Activated CD4-positive, alpha-beta memory T cell treated with anti-CD3 and anti-CD28 coated beads, Interleukin-2, amount 10 ng/mL, durations not matched to agents 7 days and 5 days (primary cell): ENCODE results near the gene PLCB3. TPM values are rescaled to one million over a fixed set of nuclear protein-coding genes. Genes with fewer than 3 reads are reported as not detected.
A peak's percentile ranks its signal among the peaks of the same experiment; 100 is the strongest.

Experiments
- CTCF ChIA-PET: fragments of 350-600 bp; sonication (Branson Sonifier 250); formaldehyde crosslinking; loops from one replicate; lab custom pipeline; 2021; ENCODE audit warnings: antibody characterized with exemption, inconsistent platforms; lab: Charles Lee
- POLR2A ChIA-PET: fragments of 350-600 bp; sonication (Branson Sonifier 250); formaldehyde crosslinking; loops from one replicate; lab custom pipeline; 2021; ENCODE audit warnings: antibody characterized with exemption; lab: Charles Lee
- DNase-seq: peaks from one replicate; pipeline ENCODE4 v3.0.0-alpha.2; 2020
- H3K27ac Mint-ChIP-seq: one replicate; pipeline ENCODE4 v1.8.0; 2021; ENCODE audit warnings: mild to moderate bottlenecking, mixed read lengths
- H3K27me3 Mint-ChIP-seq: one replicate; pipeline ENCODE4 v1.8.0; 2021; ENCODE audit warnings: mixed read lengths
- H3K36me3 Mint-ChIP-seq: one replicate; pipeline ENCODE4 v1.8.0; 2021; ENCODE audit warnings: low read depth, mixed read lengths
- H3K4me1 Mint-ChIP-seq: one replicate; pipeline ENCODE4 v1.8.0; 2021; ENCODE audit warnings: mixed read lengths
- H3K4me3 Mint-ChIP-seq: one replicate; pipeline ENCODE4 v1.8.0; 2021; ENCODE audit warnings: mild to moderate bottlenecking, mixed read lengths
- H3K9me3 Mint-ChIP-seq: one replicate; pipeline ENCODE4 v1.8.0; 2021; ENCODE audit warnings: mixed read lengths
- total RNA-seq, 2 experiments: library from RNA; stranded (reverse); gene quantifications; one replicate each; pipeline ENCODE4 v1.2.3, GENCODE V29; 2021

PLCB3 gene
- total RNA-seq, result 10 to 100 TPM; 12.5 to 14.0 TPM

GRCh38 chr11:64251016-64251752, at the start of gene PLCB3:
Gene PLCB3 (plus strand): TSS chr11:64251530. CDS start chr11:64251650, 120 bp downstream.
- peak; percentile 73 for DNase-seq
- H3K36me3 Mint-ChIP-seq, result no peaks in the 10 kb centered on the region
- H3K4me1 Mint-ChIP-seq, result peaks cover 33% of the 10 kb centered on the region
- no peaks in the 10 kb centered on the region for H3K9me3 Mint-ChIP-seq
- H3K4me3 Mint-ChIP-seq, result peak within 1 kb of the TSS; percentile 83
- ChIA-PET POLR2A (interaction anchor here (1.5 to 11.2 kb wide), 8 partner anchors 11 to 66 kb away, joined by 3 to 131 read pairs (median 10); partner anchors contain the start of genes BAD, FERMT3 and STIP1), CTCF (interaction anchor here (0.6 to 4.7 kb wide), 16 partner anchors 10 to 1845 kb away, joined by 3 to 34 read pairs (median 6); partner anchors contain the start of genes ESRRA, FERMT3, FKBP2 and NUDT22)
- H3K27ac Mint-ChIP-seq, result peak within 1 kb of the TSS; percentile 19
- H3K27me3 Mint-ChIP-seq, result peaks cover 3% of the 10 kb centered on the region

GRCh38 chr11:64201543-64201942, 49.8 kb upstream of the PLCB3 start:
- no peaks in the 10 kb centered on the region for H3K9me3 Mint-ChIP-seq
- POLR2A ChIA-PET, result interaction anchor here (1.3 to 1.6 kb wide), 2 partner anchors 11 to 25 kb away, joined by 4 read pairs; partner anchors contain the start of gene NUDT22
- no peak overlapping the region for H3K27ac Mint-ChIP-seq
- H3K4me1 Mint-ChIP-seq, result peaks cover 42% of the 10 kb centered on the region
- no peak overlapping the region for H3K4me3 Mint-ChIP-seq
- DNase-seq, result no peak
- H3K27me3 Mint-ChIP-seq, result no peaks in the 10 kb centered on the region
- H3K36me3 Mint-ChIP-seq, result peaks cover 80% of the 10 kb centered on the region
- CTCF ChIA-PET, result interaction anchor here (0.6 to 1.7 kb wide), 2 partner anchors 103 to 281 kb away, joined by 3 to 6 read pairs; no protein-coding TSS in a partner anchor

- POLR2A ChIA-PET, result interaction anchor here (6.1 to 11.9 kb wide), 5 partner anchors 12 to 100 kb away, joined by 77 to 275 read pairs (median 107); partner anchors contain the start of genes CATSPERZ, ESRRA, NUDT22 and PLCB3
- CTCF ChIA-PET, result interaction anchor here (0.6 to 7.0 kb wide), 3 partner anchors 48 to 100 kb away, joined by 3 to 154 read pairs (median 34); partner anchors contain the start of genes CATSPERZ, ESRRA and PLCB3
- Mint-ChIP-seq H3K36me3 (peaks cover 83% of the 10 kb centered on the region), H3K9me3 (no peaks in the 10 kb centered on the region), H3K27me3 (no peaks in the 10 kb centered on the region), H3K4me1 (peaks cover 40% of the 10 kb centered on the region), H3K4me3 (no peak overlapping the region), H3K27ac (no peak overlapping the region)
- no peak for DNase-seq
These were observed 48.3 kb upstream of the PLCB3 start for GRCh38 chr11:64202992-64203391.

- POLR2A ChIA-PET, result interaction anchor here (1.7 to 11.9 kb wide), 7 partner anchors 13 to 229 kb away, joined by 3 to 275 read pairs (median 87); partner anchors contain the start of genes CATSPERZ, COX8A, ESRRA and NUDT22
- peak overlapping the region; percentile 12 for H3K27ac Mint-ChIP-seq
These were observed 47.8 kb upstream of the PLCB3 start for GRCh38 chr11:64203421-64204079.

GRCh38 chr11:64204080-64204440, 47.3 kb upstream of the PLCB3 start:
- peaks cover 48% of the 10 kb centered on the region for H3K4me1 Mint-ChIP-seq
- H3K27me3 Mint-ChIP-seq, result no peaks in the 10 kb centered on the region
- no peak for DNase-seq
- H3K4me3 Mint-ChIP-seq, result no peak overlapping the region
- no peaks in the 10 kb centered on the region for H3K9me3 Mint-ChIP-seq
- H3K27ac Mint-ChIP-seq, result peak overlapping the region; percentile 81
- H3K36me3 Mint-ChIP-seq, result peaks cover 84% of the 10 kb centered on the region
- ChIA-PET CTCF (interaction anchor here (0.7 to 7.0 kb wide), 24 partner anchors 9 to 157 kb away, joined by 3 to 154 read pairs (median 7); partner anchors contain the start of genes BAD, CATSPERZ, DNAJC4 and ESRRA), POLR2A (interaction anchor here (0.8 to 11.9 kb wide), 11 partner anchors 13 to 230 kb away, joined by 3 to 275 read pairs (median 35); partner anchors contain the start of genes CATSPERZ, CCDC88B, COX8A and ESRRA)

More at GRCh38 chr11:64203421-64204079, 47.8 kb upstream of the PLCB3 start:
- no peak overlapping the region for H3K4me3 Mint-ChIP-seq
- H3K36me3 Mint-ChIP-seq, result peaks cover 84% of the 10 kb centered on the region
- H3K4me1 Mint-ChIP-seq, result peaks cover 44% of the 10 kb centered on the region
- no peaks in the 10 kb centered on the region for H3K27me3 Mint-ChIP-seq
- DNase-seq, result no peak
- CTCF ChIA-PET, result interaction anchor here (0.6 to 7.0 kb wide), 10 partner anchors 11 to 108 kb away, joined by 3 to 154 read pairs (median 14); partner anchors contain the start of genes CATSPERZ, DNAJC4, ESRRA and NUDT22
- no peaks in the 10 kb centered on the region for H3K9me3 Mint-ChIP-seq

GRCh38 chr11:64204464-64204989, 46.8 kb upstream of the PLCB3 start:
- Mint-ChIP-seq H3K27me3 (no peaks in the 10 kb centered on the region), H3K27ac (peak overlapping the region; percentile 81), H3K4me3 (peak overlapping the region; percentile 48), H3K36me3 (peaks cover 85% of the 10 kb centered on the region), H3K9me3 (no peaks in the 10 kb centered on the region), H3K4me1 (peaks cover 52% of the 10 kb centered on the region)
- ChIA-PET POLR2A (interaction anchor here (0.8 to 11.9 kb wide), 12 partner anchors 14 to 230 kb away, joined by 3 to 275 read pairs (median 21); partner anchors contain the start of genes CATSPERZ, CCDC88B, COX8A and ESRRA), CTCF (interaction anchor here (0.7 to 7.0 kb wide), 26 partner anchors 9 to 156 kb away, joined by 3 to 154 read pairs (median 6); partner anchors contain the start of genes BAD, CATSPERZ, DNAJC4 and ESRRA)
- peak; percentile 84 for DNase-seq

- ChIA-PET CTCF (interaction anchor here (0.6 to 7.0 kb wide), 18 partner anchors 9 to 150 kb away, joined by 3 to 154 read pairs (median 6); partner anchors contain the start of genes BAD, CATSPERZ, DNAJC4 and ESRRA), POLR2A (interaction anchor here (0.6 to 11.9 kb wide), 28 partner anchors 14 to 1325 kb away, joined by 3 to 275 read pairs (median 8); partner anchors contain the start of genes BAD, CATSPERZ, CCDC88B and DNAJC4)
- Mint-ChIP-seq H3K9me3 (no peaks in the 10 kb centered on the region), H3K27ac (peak within 1 kb of the TSS; percentile 96), H3K36me3 (peaks cover 80% of the 10 kb centered on the region), H3K4me3 (peak within 1 kb of the TSS; percentile 86), H3K4me1 (peaks cover 55% of the 10 kb centered on the region), H3K27me3 (no peaks in the 10 kb centered on the region)
- peak; percentile 86 for DNase-seq
These were observed 44.7 kb upstream of the PLCB3 start, which contains the start of gene FERMT3 for GRCh38 chr11:64206457-64207255. Gene FERMT3 (plus strand): TSS chr11:64206721. CDS start chr11:64207365, 644 bp downstream.

GRCh38 chr11:64207256-64208085, 43.9 kb upstream of the PLCB3 start:
- peak; percentile 88 for DNase-seq
- CTCF ChIA-PET, result interaction anchor here (0.6 to 7.0 kb wide), 14 partner anchors 8 to 149 kb away, joined by 3 to 154 read pairs (median 8); partner anchors contain the start of genes BAD, CATSPERZ, DNAJC4 and ESRRA
- H3K36me3 Mint-ChIP-seq, result peaks cover 81% of the 10 kb centered on the region
- no peaks in the 10 kb centered on the region for H3K9me3 Mint-ChIP-seq
- peak overlapping the region; percentile 96 for H3K27ac Mint-ChIP-seq
- no peaks in the 10 kb centered on the region for H3K27me3 Mint-ChIP-seq
- H3K4me3 Mint-ChIP-seq, result peak overlapping the region; percentile 86
- H3K4me1 Mint-ChIP-seq, result peaks cover 60% of the 10 kb centered on the region
- POLR2A ChIA-PET, result interaction anchor here (0.6 to 11.9 kb wide), 24 partner anchors 13 to 1326 kb away, joined by 3 to 275 read pairs (median 10); partner anchors contain the start of genes BAD, CATSPERZ, DNAJC4 and ESRRA

- H3K9me3 Mint-ChIP-seq, result no peaks in the 10 kb centered on the region
- H3K4me1 Mint-ChIP-seq, result peaks cover 61% of the 10 kb centered on the region
- POLR2A ChIA-PET, result interaction anchor here (1.1 to 11.9 kb wide), 16 partner anchors 13 to 537 kb away, joined by 3 to 275 read pairs (median 20); partner anchors contain the start of genes BAD, CATSPERZ, DNAJC4 and ESRRA
These were observed 43.1 kb upstream of the PLCB3 start for GRCh38 chr11:64208086-64208795.

More at GRCh38 chr11:64208086-64208795, 43.1 kb upstream of the PLCB3 start:
- DNase-seq, result no peak
- CTCF ChIA-PET, result interaction anchor here (1.5 to 7.0 kb wide), 6 partner anchors 20 to 134 kb away, joined by 5 to 154 read pairs (median 25); partner anchors contain the start of genes CATSPERZ, DNAJC4, ESRRA and NUDT22
- Mint-ChIP-seq H3K27ac (peak overlapping the region; percentile 96), H3K27me3 (no peaks in the 10 kb centered on the region), H3K4me3 (peak overlapping the region; percentile 86), H3K36me3 (peaks cover 81% of the 10 kb centered on the region)
